Measurements from ENCODE around the gene LGALS3.
"Not testable (repeated sequence)": the region's sequence is repeated elsewhere in the genome, so short reads cannot be mapped to it uniquely, and the experiment has no call there.

DNA sequence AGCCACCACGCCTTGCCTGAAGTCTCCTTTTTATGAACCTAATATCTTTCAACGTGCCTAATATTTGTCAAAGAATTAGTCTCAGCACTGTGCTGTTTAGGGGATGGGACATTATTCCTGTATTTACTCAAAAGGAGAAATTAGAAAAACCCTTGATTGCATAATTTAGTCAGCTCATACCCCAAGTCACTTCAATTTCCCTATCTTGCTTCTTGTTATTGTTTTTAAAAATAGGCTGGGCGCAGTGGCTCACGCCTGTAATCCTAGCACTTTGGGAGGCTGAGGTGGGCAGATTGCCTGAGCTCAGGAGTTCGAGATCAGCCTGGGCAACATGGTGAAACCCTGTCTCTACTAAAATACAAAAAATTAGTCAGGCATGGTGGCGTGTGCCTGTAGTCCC lies 49.1 kb upstream of the LGALS3 start:
- not testable (repeated sequence) for TF ChIP-seq EP300 (IDR thresholded peaks at IDR 0.05); POLR2A (IDR thresholded peaks at IDR 0.05; ENCODE audit: low read length)
